Nephron (organoid): ENCODE measurements around the gene GALNT11.
A peak's percentile ranks its signal among the peaks of the same experiment; 100 is the strongest.

Source experiments
- H3K27ac Mint-ChIP-seq, 3 experiments: 2 replicates each; pipeline ENCODE4 v1.8.0; 2020; ENCODE audit warnings: mixed read lengths in 3 of 3, mild to moderate bottlenecking in 2 of 3, moderate library complexity in 1 of 3
- H3K27me3 Mint-ChIP-seq: 2 replicates; pipeline ENCODE4 v1.8.0; 2021; ENCODE audit warnings: low read depth, mild to moderate bottlenecking, moderate library complexity, mixed read lengths
- H3K36me3 Mint-ChIP-seq: 2 replicates; pipeline ENCODE4 v1.8.0; 2020; ENCODE audit warnings: low read depth, mixed read lengths
- H3K4me1 Mint-ChIP-seq: 2 replicates; pipeline ENCODE4 v1.8.0; 2020; ENCODE audit warnings: mixed read lengths
- H3K4me3 Mint-ChIP-seq, 3 experiments: 2 replicates each; pipeline ENCODE4 v1.8.0; 2020; ENCODE audit warnings: mild to moderate bottlenecking in 3 of 3, mixed read lengths in 3 of 3, moderate library complexity in 2 of 3
- H3K9me3 Mint-ChIP-seq: 2 replicates; pipeline ENCODE4 v1.8.0; 2020; ENCODE audit warnings: mixed read lengths
- CTCF ChIP-seq, 3 experiments: fragments of 200-600 bp; sonication (generic); IDR thresholded peaks; one replicate each; pipeline ENCODE4 v1.5.0; 2021; ENCODE audit warnings: antibody characterized with exemption in 3 of 3; ENCODE audit not compliant: unreplicated experiment in 3 of 3

GALNT11 gene

GRCh38 chr7:151987748-151988529, 37.5 kb upstream of the GALNT11 start:
- no peak for TF ChIP-seq CTCF (IDR thresholded peaks at IDR 0.05; ENCODE audit: unreplicated experiment in 3 of 3)
- Mint-ChIP-seq H3K4me1 (no peaks in the 10 kb centered on the region), H3K9me3 (no peaks in the 10 kb centered on the region), H3K27ac (no peak overlapping the region), H3K4me3 (no peak overlapping the region), H3K27me3 (peaks cover 11% of the 10 kb centered on the region), H3K36me3 (no peaks in the 10 kb centered on the region)

GRCh38 chr7:151992375-151992774, 33.1 kb upstream of the GALNT11 start:
- H3K27ac Mint-ChIP-seq = no peak overlapping the region
- no peak for TF ChIP-seq CTCF (IDR thresholded peaks at IDR 0.05; ENCODE audit: unreplicated experiment in 3 of 3)
- no peaks in the 10 kb centered on the region for H3K36me3 Mint-ChIP-seq
- peaks cover 4% of the 10 kb centered on the region for H3K27me3 Mint-ChIP-seq
- no peaks in the 10 kb centered on the region for H3K9me3 Mint-ChIP-seq
- no peak overlapping the region for H3K4me3 Mint-ChIP-seq
- no peaks in the 10 kb centered on the region for H3K4me1 Mint-ChIP-seq

GRCh38 chr7:151993977-151994676, 31.3 kb upstream of the GALNT11 start:
- TF ChIP-seq CTCF (IDR thresholded peaks at IDR 0.05; ENCODE audit: unreplicated experiment in 3 of 3) = no peak
- no peaks in the 10 kb centered on the region for H3K9me3 Mint-ChIP-seq
- peaks cover 4% of the 10 kb centered on the region for H3K27me3 Mint-ChIP-seq
- no peak overlapping the region for H3K27ac Mint-ChIP-seq
- H3K4me1 Mint-ChIP-seq = no peaks in the 10 kb centered on the region
- H3K4me3 Mint-ChIP-seq = no peak overlapping the region
- H3K36me3 Mint-ChIP-seq = no peaks in the 10 kb centered on the region

- Mint-ChIP-seq H3K9me3 (peaks cover 2% of the 10 kb centered on the region), H3K36me3 (no peaks in the 10 kb centered on the region), H3K4me3 (no peak overlapping the region), H3K4me1 (no peaks in the 10 kb centered on the region), H3K27ac (peak overlapping the region in 1 of 3 experiments; percentile 27), H3K27me3 (peaks cover 8% of the 10 kb centered on the region)
- no peak for TF ChIP-seq CTCF (IDR thresholded peaks at IDR 0.05; ENCODE audit: unreplicated experiment in 3 of 3)
Observed at GRCh38 chr7:151999424-152000090, 25.9 kb upstream of the GALNT11 start.

GRCh38 chr7:152000191-152000590, 25.3 kb upstream of the GALNT11 start:
- Mint-ChIP-seq H3K27me3 (peaks cover 8% of the 10 kb centered on the region), H3K27ac (no peak overlapping the region), H3K4me1 (no peaks in the 10 kb centered on the region), H3K4me3 (no peak overlapping the region), H3K36me3 (no peaks in the 10 kb centered on the region), H3K9me3 (peaks cover 2% of the 10 kb centered on the region)
- TF ChIP-seq CTCF (IDR thresholded peaks at IDR 0.05; ENCODE audit: unreplicated experiment in 3 of 3) = no peak
